ENCODE results near the gene TMEM255B.

TMEM255B gene

GRCh38 chr13:113842336-113843062 lies 83.5 kb downstream of the TMEM255B start:
- Histone ChIP-seq H3K4me2 (no peak overlapping the region), H2AFZ (ENCODE audit: low read depth) (no peak overlapping the region), H3K79me2 (ENCODE audit: insufficient read depth, low read depth) (no peaks in the 10 kb centered on the region), H3K36me3 (ENCODE audit: insufficient read depth) (no peaks in the 10 kb centered on the region), H4K20me1 (ENCODE audit: insufficient read depth) (no peaks in the 10 kb centered on the region), H3K9ac (no peak overlapping the region), H3K27ac (no peak overlapping the region), H3K4me3 (IDR thresholded peaks at IDR 0.05; ENCODE audit: insufficient read depth, low read depth, low read length) (no peak overlapping the region), H3K4me1 (ENCODE audit: low read depth, poor library complexity, severe bottlenecking) (no peaks in the 10 kb centered on the region), H3K27me3 (ENCODE audit: insufficient read depth, low read depth) (no peaks in the 10 kb centered on the region)
- no peak for TF ChIP-seq CTCF (conservative IDR thresholded peaks at IDR 0.05; ENCODE audit: low read depth, low read length)

GRCh38 chr13:113843063-113843654 lies 84.1 kb downstream of the TMEM255B start:
- H3K4me2 ChIP-seq: no peak overlapping the region
- H3K79me2 ChIP-seq (ENCODE audit: insufficient read depth, low read depth): no peaks in the 10 kb centered on the region
- H4K20me1 ChIP-seq (ENCODE audit: insufficient read depth): no peaks in the 10 kb centered on the region
- no peak overlapping the region for H2AFZ ChIP-seq (ENCODE audit: low read depth)
- TF ChIP-seq CTCF (conservative IDR thresholded peaks at IDR 0.05; ENCODE audit: low read depth, low read length): no peak
- H3K4me3 ChIP-seq (IDR thresholded peaks at IDR 0.05; ENCODE audit: insufficient read depth, low read depth, low read length): no peak overlapping the region
- H3K27me3 ChIP-seq (ENCODE audit: insufficient read depth, low read depth): no peaks in the 10 kb centered on the region
- no peaks in the 10 kb centered on the region for H3K4me1 ChIP-seq (ENCODE audit: low read depth, poor library complexity, severe bottlenecking)
- no peak overlapping the region for H3K27ac ChIP-seq
- H3K36me3 ChIP-seq (ENCODE audit: insufficient read depth): no peaks in the 10 kb centered on the region
- no peak overlapping the region for H3K9ac ChIP-seq

GRCh38 chr13:113843864-113844556 lies 85.0 kb downstream of the TMEM255B start:
- H3K27me3 ChIP-seq (ENCODE audit: insufficient read depth, low read depth): no peaks in the 10 kb centered on the region
- H3K36me3 ChIP-seq (ENCODE audit: insufficient read depth): no peaks in the 10 kb centered on the region
- TF ChIP-seq CTCF (conservative IDR thresholded peaks at IDR 0.05; ENCODE audit: low read depth, low read length): no peak
- H3K27ac ChIP-seq: no peak overlapping the region
- no peaks in the 10 kb centered on the region for H3K79me2 ChIP-seq (ENCODE audit: insufficient read depth, low read depth)
- H4K20me1 ChIP-seq (ENCODE audit: insufficient read depth): no peaks in the 10 kb centered on the region
- H3K4me3 ChIP-seq (IDR thresholded peaks at IDR 0.05; ENCODE audit: insufficient read depth, low read depth, low read length): no peak overlapping the region
- no peak overlapping the region for H2AFZ ChIP-seq (ENCODE audit: low read depth)
- H3K4me1 ChIP-seq (ENCODE audit: low read depth, poor library complexity, severe bottlenecking): no peaks in the 10 kb centered on the region
- no peak overlapping the region for H3K4me2 ChIP-seq
- H3K9ac ChIP-seq: no peak overlapping the region

GRCh38 chr13:113845055-113845454 lies 86.0 kb downstream of the TMEM255B start:
- Histone ChIP-seq H3K4me2 (no peak overlapping the region), H2AFZ (ENCODE audit: low read depth) (no peak overlapping the region), H3K27me3 (ENCODE audit: insufficient read depth, low read depth) (no peaks in the 10 kb centered on the region), H3K9ac (no peak overlapping the region), H3K79me2 (ENCODE audit: insufficient read depth, low read depth) (no peaks in the 10 kb centered on the region), H3K4me3 (IDR thresholded peaks at IDR 0.05; ENCODE audit: insufficient read depth, low read depth, low read length) (no peak overlapping the region), H3K27ac (no peak overlapping the region), H3K4me1 (ENCODE audit: low read depth, poor library complexity, severe bottlenecking) (no peaks in the 10 kb centered on the region), H3K36me3 (ENCODE audit: insufficient read depth) (no peaks in the 10 kb centered on the region), H4K20me1 (ENCODE audit: insufficient read depth) (no peaks in the 10 kb centered on the region)
- TF ChIP-seq CTCF (conservative IDR thresholded peaks at IDR 0.05; ENCODE audit: low read depth, low read length): no peak

Data from KMS-11 (cell line).